Measurements from ENCODE around the gene TMEM217.

DNA sequence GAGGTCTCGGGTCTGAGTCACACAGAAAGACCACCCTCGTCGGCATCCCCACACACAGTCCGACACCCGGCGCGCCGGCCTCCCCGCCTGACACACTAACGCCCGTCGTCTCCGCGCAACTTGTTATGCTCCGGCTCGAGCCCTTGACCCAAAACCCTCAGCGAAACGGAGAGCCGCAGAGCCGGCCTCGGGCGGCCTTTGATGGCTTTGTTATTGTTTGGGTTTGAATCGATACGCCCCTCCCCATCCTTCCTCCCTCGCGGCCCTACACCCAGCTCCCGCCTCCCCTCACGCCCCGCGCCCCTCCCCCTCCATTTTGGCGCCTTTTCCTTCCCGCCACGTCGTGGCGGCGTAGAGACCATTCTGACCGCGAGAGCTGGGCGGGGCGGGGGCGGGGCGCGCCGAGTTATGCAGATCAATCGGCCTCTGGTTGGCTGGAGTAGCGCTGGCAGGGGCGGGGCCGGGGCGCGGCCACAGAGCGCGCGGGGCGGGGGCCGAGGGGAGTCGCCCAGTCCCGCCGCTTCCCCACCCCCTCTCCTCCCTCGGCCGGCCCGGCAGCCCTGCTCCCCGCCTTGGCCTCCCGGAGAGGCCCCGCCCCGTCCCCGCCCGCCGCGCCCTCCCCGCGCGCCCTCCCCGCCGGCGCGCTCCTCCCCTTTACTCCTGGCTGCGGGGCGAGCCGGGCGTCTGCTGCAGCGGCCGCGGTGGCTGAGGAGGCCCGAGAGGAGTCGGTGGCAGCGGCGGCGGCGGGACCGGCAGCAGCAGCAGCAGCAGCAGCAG is 88.3 kb downstream of the TMEM217 start, which contains the start of gene PIM1:
- TF ChIP-seq, protein P1, sequence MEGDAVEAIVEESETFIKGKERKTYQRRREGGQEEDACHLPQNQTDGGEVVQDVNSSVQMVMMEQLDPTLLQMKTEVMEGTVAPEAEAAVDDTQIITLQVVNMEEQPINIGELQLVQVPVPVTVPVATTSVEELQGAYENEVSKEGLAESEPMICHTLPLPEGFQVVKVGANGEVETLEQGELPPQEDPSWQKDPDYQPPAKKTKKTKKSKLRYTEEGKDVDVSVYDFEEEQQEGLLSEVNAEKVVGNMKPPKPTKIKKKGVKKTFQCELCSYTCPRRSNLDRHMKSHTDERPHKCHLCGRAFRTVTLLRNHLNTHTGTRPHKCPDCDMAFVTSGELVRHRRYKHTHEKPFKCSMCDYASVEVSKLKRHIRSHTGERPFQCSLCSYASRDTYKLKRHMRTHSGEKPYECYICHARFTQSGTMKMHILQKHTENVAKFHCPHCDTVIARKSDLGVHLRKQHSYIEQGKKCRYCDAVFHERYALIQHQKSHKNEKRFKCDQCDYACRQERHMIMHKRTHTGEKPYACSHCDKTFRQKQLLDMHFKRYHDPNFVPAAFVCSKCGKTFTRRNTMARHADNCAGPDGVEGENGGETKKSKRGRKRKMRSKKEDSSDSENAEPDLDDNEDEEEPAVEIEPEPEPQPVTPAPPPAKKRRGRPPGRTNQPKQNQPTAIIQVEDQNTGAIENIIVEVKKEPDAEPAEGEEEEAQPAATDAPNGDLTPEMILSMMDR (IDR thresholded peaks at IDR 0.05; ENCODE audit: insufficient read depth, low read length, poor library complexity, severe bottlenecking), result no peak
- TF ChIP-seq EZH2phosphoT487 (conservative IDR thresholded peaks at IDR 0.05; ENCODE audit: low read length), result no peak

All from SU-DHL-6 (cell line).